H9 (cell line): ENCODE results near the gene PLEKHN1. TPM values are rescaled to one million over a fixed set of nuclear protein-coding genes. Genes with fewer than 3 reads are reported as not detected.

ENCODE experiments used
- DNase-seq: peaks from one replicate; pipeline ENCODE4 v3.0.0-alpha.2; 2017
- H2AFZ ChIP-seq: one replicate; pipeline ENCODE4 v1.6.1; 2013; ENCODE audit warnings: mild to moderate bottlenecking, low read length, control low read depth, moderate library complexity
- H2AK5ac ChIP-seq: 2 replicates; pipeline ENCODE4 v1.6.1; 2013; ENCODE audit warnings: low read length, control low read depth, mixed read lengths; ENCODE audit not compliant: insufficient read length
- H2BK120ac ChIP-seq: one replicate; pipeline ENCODE4 v1.6.1; 2013; ENCODE audit warnings: low read depth, mild to moderate bottlenecking, low read length, control low read depth, inconsistent platforms; ENCODE audit not compliant: poor library complexity, severe bottlenecking
- H2BK12ac ChIP-seq: 2 replicates; pipeline ENCODE4 v1.6.1; 2013; ENCODE audit warnings: low read length, control low read depth, mixed read lengths, low read depth; ENCODE audit not compliant: insufficient read length
- H2BK15ac ChIP-seq: 2 replicates; pipeline ENCODE4 v1.6.1; 2013; ENCODE audit warnings: low read depth, low read length, control low read depth
- H2BK20ac ChIP-seq: one replicate; pipeline ENCODE4 v1.6.1; 2013; ENCODE audit warnings: low read depth, mild to moderate bottlenecking, low read length, control low read depth, inconsistent platforms; ENCODE audit not compliant: poor library complexity, severe bottlenecking
- H2BK5ac ChIP-seq: 2 replicates; pipeline ENCODE4 v1.6.1; 2013; ENCODE audit warnings: low read length, control low read depth, mixed read lengths; ENCODE audit not compliant: insufficient read length
- H3K14ac ChIP-seq: 2 replicates; pipeline ENCODE4 v1.6.1; 2013; ENCODE audit warnings: low read length, control low read depth; ENCODE audit not compliant: insufficient read depth
- H3K18ac ChIP-seq: 2 replicates; pipeline ENCODE4 v1.6.1; 2013; ENCODE audit warnings: low read depth, mild to moderate bottlenecking, mixed read lengths, low read length, control low read depth; ENCODE audit not compliant: insufficient read length
- H3K23ac ChIP-seq: 2 replicates; pipeline ENCODE4 v1.6.1; 2013; ENCODE audit warnings: low read length, control low read depth, mixed read lengths, low read depth; ENCODE audit not compliant: insufficient read length
- H3K23me2 ChIP-seq: 2 replicates; pipeline ENCODE4 v1.6.1; 2013; ENCODE audit warnings: low read depth, mild to moderate bottlenecking, mixed read lengths, low read length, control low read depth; ENCODE audit not compliant: insufficient read length, poor library complexity, severe bottlenecking
- H3K27ac ChIP-seq: 2 replicates; pipeline ENCODE4 v1.5.1; 2013; ENCODE audit warnings: low read length, control low read depth, mixed read lengths, low read depth; ENCODE audit not compliant: insufficient read length
- H3K27me3 ChIP-seq: 2 replicates; pipeline ENCODE4 v1.6.1; 2013; ENCODE audit warnings: low read length, control low read depth, inconsistent platforms; ENCODE audit not compliant: insufficient read depth
- H3K4ac ChIP-seq: 2 replicates; pipeline ENCODE4 v1.6.1; 2013; ENCODE audit warnings: low read depth, mild to moderate bottlenecking, control low read depth, inconsistent platforms, low read length, moderate library complexity
- H3K4me1 ChIP-seq: 2 replicates; pipeline ENCODE4 v1.6.1; 2013; ENCODE audit warnings: low read length, control low read depth, inconsistent platforms; ENCODE audit not compliant: insufficient read depth
- H3K4me2 ChIP-seq: 2 replicates; pipeline ENCODE4 v1.6.1; 2013; ENCODE audit warnings: low read length, control low read depth, mixed read lengths; ENCODE audit not compliant: insufficient read length, insufficient read depth
- H3K56ac ChIP-seq: 2 replicates; pipeline ENCODE4 v1.6.1; 2013; ENCODE audit warnings: low read depth, mild to moderate bottlenecking, mixed read lengths, low read length, control low read depth; ENCODE audit not compliant: insufficient read length
- H3K79me1 ChIP-seq: 2 replicates; pipeline ENCODE4 v1.6.1; 2013; ENCODE audit warnings: low read depth, mild to moderate bottlenecking, moderate library complexity, low read length, control low read depth, inconsistent platforms; ENCODE audit not compliant: insufficient read depth, poor library complexity, severe bottlenecking
- H3K79me2 ChIP-seq: 2 replicates; pipeline ENCODE4 v1.6.1; 2013; ENCODE audit warnings: low read length, control low read depth, inconsistent platforms; ENCODE audit not compliant: insufficient read depth
- H3K9ac ChIP-seq: 2 replicates; pipeline ENCODE4 v1.6.1; 2013; ENCODE audit warnings: low read length, control low read depth, mixed read lengths; ENCODE audit not compliant: insufficient read length; ENCODE audit errors: extremely low read depth
- H3K9me3 ChIP-seq: one replicate; pipeline ENCODE4 v1.6.1; 2013; ENCODE audit warnings: low read depth, low read length, inconsistent platforms; ENCODE audit not compliant: control insufficient read depth
- H3T11ph ChIP-seq: one replicate; pipeline ENCODE4 v1.6.1; 2013; ENCODE audit warnings: mild to moderate bottlenecking, low read length, control low read depth, inconsistent platforms
- H4K20me1 ChIP-seq: one replicate; pipeline ENCODE4 v1.6.1; 2013; ENCODE audit not compliant: control insufficient read depth, insufficient read length, insufficient read depth
- H4K5ac ChIP-seq: 2 replicates; pipeline ENCODE4 v1.6.1; 2013; ENCODE audit warnings: low read depth, mild to moderate bottlenecking, mixed read lengths, low read length, control low read depth; ENCODE audit not compliant: insufficient read length
- H4K8ac ChIP-seq: replicated peaks from 2 replicates; pipeline ENCODE4 v1.6.1; 2013; ENCODE audit warnings: low read length, control low read depth, mixed read lengths, low read depth; ENCODE audit not compliant: insufficient read length
- H4K91ac ChIP-seq: 2 replicates; pipeline ENCODE4 v1.6.1; 2013; ENCODE audit warnings: low read depth, mild to moderate bottlenecking, moderate library complexity, mixed read lengths, low read length, control low read depth; ENCODE audit not compliant: insufficient read length
- H3K27ac Mint-ChIP-seq, 3 experiments: 2 replicates in 2 of 3; 3 replicates in 1 of 3; pipeline ENCODE4 v1.8.0; 2020 to 2021; ENCODE audit warnings: mixed read lengths in 3 of 3, mild to moderate bottlenecking in 1 of 3, moderate library complexity in 1 of 3
- H3K27me3 Mint-ChIP-seq: 2 replicates; pipeline ENCODE4 v1.8.0; 2021; ENCODE audit warnings: low read depth, mild to moderate bottlenecking, moderate library complexity, mixed read lengths
- H3K36me3 Mint-ChIP-seq, 3 experiments: 2 replicates in 2 of 3; 3 replicates in 1 of 3; pipeline ENCODE4 v1.8.0; 2020 to 2021; ENCODE audit warnings: low read depth in 3 of 3, mixed read lengths in 3 of 3; ENCODE audit not compliant: insufficient read depth in 1 of 3
- H3K4me1 Mint-ChIP-seq, 2 experiments: 2 replicates each; pipeline ENCODE4 v1.8.0; 2020; ENCODE audit warnings: mixed read lengths in 2 of 2
- H3K4me3 Mint-ChIP-seq, 2 experiments: 2 replicates in 1 of 2; 3 replicates in 1 of 2; pipeline ENCODE4 v1.8.0; 2020 to 2021; ENCODE audit warnings: mild to moderate bottlenecking in 2 of 2, mixed read lengths in 2 of 2, moderate library complexity in 1 of 2
- H3K9me3 Mint-ChIP-seq, 2 experiments: 2 replicates in 1 of 2; 3 replicates in 1 of 2; pipeline ENCODE4 v1.8.0; 2020; ENCODE audit warnings: mild to moderate bottlenecking in 2 of 2, mixed read lengths in 2 of 2, moderate library complexity in 1 of 2
- WGBS: extraction: QIAGEN DNeasy Blood & Tissue Kit; methylation state at CpG from one replicate; pipeline ENCODE4 v1.1.7; 2013; ENCODE audit warnings: missing lambda C conversion rate, low lambda C conversion rate, mixed read lengths; ENCODE audit not compliant: insufficient read length; ENCODE audit errors: extremely low coverage; 5-methylcytosine and 5-hydroxymethylcytosine counted together
- total RNA-seq: library from RNA; stranded (reverse); gene quantifications from 2 replicates; pipeline ENCODE4 v1.2.1, GENCODE V29; 2021
- TF ChIP-seq, protein P1 (sequence below): fragments of 200-600 bp; sonication (generic); conservative IDR thresholded peaks from 3 replicates; pipeline ENCODE4 v1.8.0; 2021; ENCODE audit warnings: antibody characterized with exemption, mild to moderate bottlenecking

Gene PLEKHN1
- total RNA-seq, 1 experiment from 2014 or later = 3.0 TPM

DNA sequence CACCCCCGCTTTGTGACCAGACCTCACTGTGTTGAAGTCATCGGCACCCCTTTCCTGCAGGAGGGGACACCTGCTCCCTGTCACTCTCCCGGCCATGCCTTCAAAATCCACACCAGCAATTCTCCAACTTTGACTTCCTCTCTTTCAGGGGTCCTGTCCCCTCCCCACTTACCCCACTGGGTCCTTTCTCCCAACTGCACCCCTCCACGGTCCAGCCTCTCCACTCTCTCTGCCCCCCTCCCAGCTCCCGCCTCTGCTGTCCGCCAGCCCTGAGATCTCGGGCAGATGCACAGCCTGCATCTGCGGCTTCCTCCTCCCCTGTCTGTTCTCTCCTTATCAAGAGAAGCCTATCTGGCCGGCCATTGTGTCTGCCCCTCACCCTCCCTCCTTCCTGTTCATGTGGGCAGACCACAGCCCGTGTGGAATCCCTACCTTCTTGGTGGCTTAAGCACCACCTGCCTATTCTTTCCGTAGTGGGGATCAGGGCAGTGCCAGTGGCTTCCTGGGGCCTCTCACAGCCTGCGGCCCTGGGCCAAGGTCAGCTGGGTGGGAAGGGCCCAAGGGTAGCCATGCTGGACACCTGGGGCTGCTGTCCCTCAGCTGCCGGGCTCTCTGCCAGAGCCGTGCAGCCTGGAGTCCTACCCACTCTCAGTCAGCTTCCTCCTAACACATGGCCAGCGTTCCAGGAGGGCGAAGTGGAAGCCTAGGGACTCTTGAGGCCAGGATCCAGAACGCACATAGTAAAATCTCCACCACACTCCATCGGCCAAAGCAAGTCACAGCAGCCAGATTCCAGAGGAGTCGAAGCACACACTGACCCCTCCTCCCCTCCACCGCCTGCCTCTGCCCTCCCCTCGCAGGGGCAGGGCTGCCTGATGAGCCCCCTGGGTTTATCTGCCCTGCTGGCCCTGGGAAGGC lies 38.8 kb downstream of the PLEKHN1 start:
- WGBS = no CpG with 5 or more reads among the region's 21 CpGs
- H3K4me2 ChIP-seq = no peak overlapping the region
- DNase-seq = peak; percentile 50
- H3K79me1 ChIP-seq = no peaks in the 10 kb centered on the region
- H3K4ac ChIP-seq = no peak overlapping the region
- H4K8ac ChIP-seq = no peak overlapping the region
- Mint-ChIP-seq H3K27ac (no peak overlapping the region), H3K9me3 (peaks cover 0 to 4% of the 10 kb centered on the region in 2 experiments; a peak in 2 of 5 replicates), H3K27me3 (peaks cover 83% of the 10 kb centered on the region), H3K4me3 (0 out of 5 replicates have a peak overlapping the region, but pooled peaks of 1 of the 2 experiments have one; percentile 40), H3K4me1 (peaks cover 13 to 30% of the 10 kb centered on the region in 2 experiments), H3K36me3 (no peaks in the 10 kb centered on the region)
- no peak overlapping the region for H2BK20ac ChIP-seq
- H3K56ac ChIP-seq = no peak overlapping the region
- H2BK120ac ChIP-seq = no peak overlapping the region
- no peak overlapping the region for H2BK5ac ChIP-seq
- H3K27ac ChIP-seq = no peak overlapping the region
- H2BK12ac ChIP-seq = no peak overlapping the region
- H3T11ph ChIP-seq = no peak overlapping the region
- no peak overlapping the region for H2BK15ac ChIP-seq
- no peak overlapping the region for H2AK5ac ChIP-seq
- H3K9me3 ChIP-seq = no peaks in the 10 kb centered on the region
- no peak overlapping the region for H4K5ac ChIP-seq
- peaks cover 8% of the 10 kb centered on the region; the same call in 1 of the 2 replicates for H3K27me3 ChIP-seq
- H4K20me1 ChIP-seq = no peaks in the 10 kb centered on the region
- H2AFZ ChIP-seq = no peak overlapping the region
- H3K9ac ChIP-seq = no peak overlapping the region
- no peaks in the 10 kb centered on the region for H3K4me1 ChIP-seq
- H3K79me2 ChIP-seq = no peaks in the 10 kb centered on the region
- no peak overlapping the region for H4K91ac ChIP-seq
- peak overlapping the region; percentile 10 for H3K14ac ChIP-seq
- no peak overlapping the region for H3K18ac ChIP-seq
- peaks cover 7% of the 10 kb centered on the region for H3K23me2 ChIP-seq
- no peak overlapping the region for H3K23ac ChIP-seq
- TF ChIP-seq, protein P1, sequence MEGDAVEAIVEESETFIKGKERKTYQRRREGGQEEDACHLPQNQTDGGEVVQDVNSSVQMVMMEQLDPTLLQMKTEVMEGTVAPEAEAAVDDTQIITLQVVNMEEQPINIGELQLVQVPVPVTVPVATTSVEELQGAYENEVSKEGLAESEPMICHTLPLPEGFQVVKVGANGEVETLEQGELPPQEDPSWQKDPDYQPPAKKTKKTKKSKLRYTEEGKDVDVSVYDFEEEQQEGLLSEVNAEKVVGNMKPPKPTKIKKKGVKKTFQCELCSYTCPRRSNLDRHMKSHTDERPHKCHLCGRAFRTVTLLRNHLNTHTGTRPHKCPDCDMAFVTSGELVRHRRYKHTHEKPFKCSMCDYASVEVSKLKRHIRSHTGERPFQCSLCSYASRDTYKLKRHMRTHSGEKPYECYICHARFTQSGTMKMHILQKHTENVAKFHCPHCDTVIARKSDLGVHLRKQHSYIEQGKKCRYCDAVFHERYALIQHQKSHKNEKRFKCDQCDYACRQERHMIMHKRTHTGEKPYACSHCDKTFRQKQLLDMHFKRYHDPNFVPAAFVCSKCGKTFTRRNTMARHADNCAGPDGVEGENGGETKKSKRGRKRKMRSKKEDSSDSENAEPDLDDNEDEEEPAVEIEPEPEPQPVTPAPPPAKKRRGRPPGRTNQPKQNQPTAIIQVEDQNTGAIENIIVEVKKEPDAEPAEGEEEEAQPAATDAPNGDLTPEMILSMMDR = no peak
